ENCODE results near the gene DMXL2.

DNA sequence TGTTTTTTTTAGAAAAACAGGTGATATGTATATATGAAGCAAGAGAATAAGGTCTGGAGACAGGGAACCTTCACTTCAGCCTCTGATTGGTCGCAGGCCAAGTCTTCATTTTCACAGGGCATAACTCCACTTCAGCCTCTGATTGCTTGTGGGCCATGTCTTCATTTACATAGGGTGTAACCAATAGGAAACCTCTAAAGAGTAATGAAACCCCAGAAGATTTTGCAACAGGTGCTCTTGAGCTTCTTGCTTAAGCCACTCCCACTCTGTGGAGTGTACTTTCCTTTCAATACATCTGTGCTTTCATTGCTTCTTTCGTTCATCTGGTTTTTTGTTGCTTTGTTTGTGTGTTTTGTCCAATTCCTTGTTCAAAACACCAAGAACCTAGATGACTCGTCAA, 36.1 kb upstream of the DMXL2 start:
- TF ChIP-seq, protein P1, sequence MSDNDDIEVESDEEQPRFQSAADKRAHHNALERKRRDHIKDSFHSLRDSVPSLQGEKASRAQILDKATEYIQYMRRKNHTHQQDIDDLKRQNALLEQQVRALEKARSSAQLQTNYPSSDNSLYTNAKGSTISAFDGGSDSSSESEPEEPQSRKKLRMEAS (CRISPR knock-in tag; IDR thresholded peaks at IDR 0.05) = no peak
- no peak for TF ChIP-seq POLR2A (conservative IDR thresholded peaks at IDR 0.05)
